ENCODE data around the gene ACBD4. TPM values are rescaled to one million over a fixed set of nuclear protein-coding genes. Genes with fewer than 3 reads are reported as not detected.

Gene ACBD4
- total RNA-seq, 4 donors from 2014 or later, result 24.9 to 96.1 (median 38.6) TPM

GRCh38 chr17:45148183-45149036, 12.9 kb downstream of the ACBD4 start, which contains the start of gene HEXIM1:
TSS of gene HEXIM1 (plus strand) at chr17:45148475. CDS start at chr17:45149191, 716 bp downstream.
- in situ Hi-C loops (cut with MboI; ENCODE audit: low pct_ligation_motif_present in 1 of 4, low pct_unique_long_range_greater_than_20kb in 1 of 4, low sequenced_read_pairs in 3 of 4) (no loop called here), intact Hi-C loops (cut with DNase I; ENCODE audit: low total_unique reads) (loop anchor here (1.0 to 10.0 kb wide), 2 partner anchors 49 to 964 kb away; partner anchors contain the start of gene TMUB2)
- peak; percentile 100 for TF ChIP-seq POLR2AphosphoS5 (IDR thresholded peaks at IDR 0.05)
- no peak for TF ChIP-seq CTCF (IDR thresholded peaks at IDR 0.05)
- TF ChIP-seq POLR2A (IDR thresholded peaks at IDR 0.05), result peak; percentile 100
- Histone ChIP-seq H3K27ac (peak within 1 kb of the TSS; percentile 98 to 99 (median 98)), H3K9me3 (no peaks in the 10 kb centered on the region), H3K27me3 (no peaks in the 10 kb centered on the region), H3K4me1 (peaks cover 17 to 67% (median 49%) of the 10 kb centered on the region in 4 donors), H3K36me3 (no peaks in the 10 kb centered on the region), H3K4me3 (peak within 1 kb of the TSS; percentile 69 to 90 (median 78))
- WGBS, 2 donors (ENCODE audit: low coverage in 1 of 2), result 0% methylated on average over 24 to 58 of the region's 58 CpGs
- peak; percentile 99 for DNase-seq

GRCh38 chr17:45149037-45149668, 13.7 kb downstream of the ACBD4 start:
- no peaks in the 10 kb centered on the region for H3K36me3 ChIP-seq
- peak overlapping the region; percentile 95 to 99 (median 98) for H3K27ac ChIP-seq
- peaks cover 15 to 64% (median 42%) of the 10 kb centered on the region in 4 donors for H3K4me1 ChIP-seq
- no peaks in the 10 kb centered on the region for H3K9me3 ChIP-seq
- H3K27me3 ChIP-seq, result no peaks in the 10 kb centered on the region
- 0 to 1% methylated on average over 3 to 32 of the region's 32 CpGs for WGBS, 2 donors (ENCODE audit: low coverage in 1 of 2)
- intact Hi-C loops (cut with DNase I; ENCODE audit: low total_unique reads), result loop anchor here (1.0 to 10.0 kb wide), 2 partner anchors 48 to 964 kb away; partner anchors contain the start of gene TMUB2
- TF ChIP-seq POLR2AphosphoS5 (IDR thresholded peaks at IDR 0.05) (peak; percentile 37 to 66 (median 38)), POLR2A (IDR thresholded peaks at IDR 0.05) (peak; percentile 56), EP300 (IDR thresholded peaks at IDR 0.05; ENCODE audit: low read depth) (no peak), CTCF (IDR thresholded peaks at IDR 0.05) (peak; percentile 73 to 93 (median 86))
- H3K4me3 ChIP-seq, result peak overlapping the region; percentile 40 to 90 (median 78)
- DNase-seq, result peak; percentile 89
- in situ Hi-C loops (cut with MboI; ENCODE audit: low pct_ligation_motif_present in 1 of 4, low pct_unique_long_range_greater_than_20kb in 1 of 4, low sequenced_read_pairs in 3 of 4), result no loop called here

- Histone ChIP-seq H3K4me3 (peak overlapping the region; percentile 40 to 90 (median 78)), H3K4me1 (peaks cover 10 to 58% (median 34%) of the 10 kb centered on the region in 4 donors), H3K9me3 (no peaks in the 10 kb centered on the region), H3K36me3 (no peaks in the 10 kb centered on the region), H3K27ac (peak overlapping the region; percentile 95 to 99 (median 98)), H3K27me3 (no peaks in the 10 kb centered on the region)
- intact Hi-C loops (cut with DNase I; ENCODE audit: low total_unique reads) (loop anchor here (1.0 to 10.0 kb wide), 2 partner anchors 47 to 965 kb away; partner anchors contain the start of gene TMUB2), in situ Hi-C loops (cut with MboI; ENCODE audit: low pct_ligation_motif_present in 1 of 4, low pct_unique_long_range_greater_than_20kb in 1 of 4, low sequenced_read_pairs in 3 of 4) (no loop called here)
- 1 to 20% methylated on average over 3 to 48 of the region's 56 CpGs for WGBS, 2 donors (ENCODE audit: low coverage in 1 of 2)
- TF ChIP-seq POLR2A (IDR thresholded peaks at IDR 0.05) (peak; percentile 40), EP300 (IDR thresholded peaks at IDR 0.05; ENCODE audit: low read depth) (no peak), CTCF (IDR thresholded peaks at IDR 0.05) (no peak), POLR2AphosphoS5 (IDR thresholded peaks at IDR 0.05) (peak; percentile 9 to 58 (median 48))
- DNase-seq, result peak; percentile 76
These were observed 14.5 kb downstream of the ACBD4 start for GRCh38 chr17:45149669-45150664.

All from transverse colon (tissue), 4 donors.